HG03196 (cell line): ENCODE data around the gene GHRH.

Experiments used
- ATAC-seq: cut with Tn5 transposase; IDR thresholded peaks from one replicate; pipeline ENCODE4 v1.9.1; 2021; ENCODE audit not compliant: unreplicated experiment

GHRH gene

DNA sequence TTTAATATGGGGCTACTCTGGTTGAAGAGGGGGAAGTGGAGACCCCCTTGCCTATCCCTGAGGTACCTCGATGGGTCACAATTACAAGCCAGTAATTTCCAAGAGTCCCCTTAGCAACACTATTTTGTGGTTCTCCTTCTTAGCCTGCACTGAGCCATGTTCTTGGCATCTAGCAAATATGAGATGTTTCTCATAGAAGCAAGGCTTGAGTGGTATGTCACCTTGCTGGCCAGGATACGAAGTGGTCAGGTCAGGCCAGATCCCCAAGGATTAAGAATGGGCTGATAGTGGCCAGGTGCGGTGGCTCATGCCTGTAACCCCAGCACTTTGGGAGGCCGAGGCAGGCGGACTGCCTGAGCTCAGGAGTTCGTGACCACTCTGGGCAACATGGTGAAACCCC is 2.1 kb upstream of the GHRH start:
- ATAC-seq, result no peak

DNA sequence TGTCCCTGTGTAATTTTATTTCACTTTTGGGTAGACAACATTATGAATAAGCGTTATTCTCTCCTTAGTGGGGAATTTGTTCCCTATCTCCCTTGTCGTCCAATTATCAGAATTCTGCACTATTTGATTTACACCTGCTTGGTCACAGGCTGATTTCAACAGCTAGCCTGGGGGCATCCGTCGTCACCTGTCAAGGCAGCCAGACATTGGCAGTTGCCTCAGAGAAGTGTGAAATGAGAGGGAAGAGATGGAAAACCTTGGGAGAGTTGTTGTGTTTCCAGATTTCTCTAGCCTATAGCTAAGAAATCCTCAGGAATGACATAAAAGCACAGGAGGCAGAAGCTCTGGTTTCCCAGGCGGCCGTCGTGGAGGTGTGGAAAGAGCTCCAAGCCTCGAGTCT is 891 bp upstream of the GHRH start:
- ATAC-seq, result no peak

DNA sequence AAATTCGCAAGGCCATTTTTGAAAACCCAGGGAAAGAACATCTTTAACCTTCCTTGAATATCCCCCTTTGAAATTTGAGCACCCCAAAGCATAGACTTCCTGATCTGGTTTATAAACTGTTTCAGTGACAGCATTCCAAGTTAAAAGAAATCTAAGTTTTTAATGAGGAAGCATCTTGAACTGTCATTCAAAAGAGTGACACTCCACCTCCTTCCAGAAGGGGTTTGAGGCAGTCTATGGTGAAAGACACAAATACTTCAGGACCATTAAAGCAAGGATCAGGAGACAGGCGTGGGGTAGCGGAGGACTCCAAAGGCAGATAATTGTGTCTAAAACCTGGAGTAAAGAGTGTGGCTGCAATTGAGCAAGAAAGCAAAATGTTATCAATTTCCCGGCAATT is 691 bp downstream of the GHRH start:
- no peak for ATAC-seq

DNA sequence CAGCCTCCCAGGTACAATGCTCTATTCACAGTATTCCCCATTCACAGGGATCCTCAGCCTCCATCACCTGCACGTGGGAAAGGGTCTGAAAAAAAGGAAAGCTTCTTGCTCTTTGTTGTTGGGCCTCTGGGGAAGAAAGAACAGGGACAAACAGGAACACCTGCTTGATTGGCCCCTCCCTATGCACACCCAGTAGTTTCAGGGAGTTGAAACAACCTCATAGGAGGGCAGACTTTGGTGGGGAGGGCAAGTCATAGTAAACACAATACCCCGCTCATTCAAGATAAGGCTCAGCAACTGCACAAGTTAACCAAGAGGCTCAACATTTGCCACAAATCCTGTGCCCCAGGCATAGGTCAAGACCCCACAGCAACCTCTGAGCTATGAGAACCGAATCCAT is 1.7 kb downstream of the GHRH start:
- ATAC-seq, result no peak

DNA sequence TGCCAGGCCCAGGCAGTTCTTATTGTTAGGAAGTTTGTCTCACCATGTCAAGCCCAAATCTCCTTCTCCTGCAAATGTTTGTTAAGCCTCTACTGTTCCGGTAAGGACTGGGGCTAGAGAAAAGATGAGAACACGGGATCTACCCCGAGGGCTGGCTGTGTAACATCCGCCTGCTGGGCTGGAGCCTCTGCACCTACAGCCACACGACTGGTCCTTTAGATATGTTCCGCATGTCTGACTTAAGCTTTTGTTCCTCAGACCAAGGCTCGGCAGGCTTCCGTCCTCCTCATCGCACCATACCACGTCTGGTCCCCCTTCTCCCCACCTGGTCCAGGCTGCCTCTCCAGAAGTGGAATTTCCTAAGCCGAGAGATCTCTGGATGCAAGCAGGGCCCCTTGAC is 2.6 kb downstream of the GHRH start:
- ATAC-seq, result no peak

DNA sequence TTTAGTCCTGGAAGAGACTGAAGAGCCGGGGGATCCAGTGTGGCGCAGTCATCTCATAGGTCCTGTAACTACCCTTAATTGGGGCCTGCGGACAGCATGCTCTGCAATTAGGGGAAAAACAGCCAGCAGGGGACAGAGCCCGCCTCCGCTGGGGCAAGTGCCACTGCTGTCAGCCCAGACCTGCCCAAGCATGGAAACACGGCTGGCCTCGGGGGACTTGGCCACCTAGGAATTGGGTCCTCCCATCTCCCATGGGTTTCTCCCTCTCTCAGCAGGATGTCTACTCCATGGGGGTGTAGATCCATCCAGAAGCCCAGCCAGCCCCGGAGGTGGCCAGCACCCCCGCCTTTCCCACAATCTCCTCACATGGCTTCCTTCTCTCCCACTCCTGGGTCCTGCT is 3.6 kb downstream of the GHRH start:
- ATAC-seq, result no peak

DNA sequence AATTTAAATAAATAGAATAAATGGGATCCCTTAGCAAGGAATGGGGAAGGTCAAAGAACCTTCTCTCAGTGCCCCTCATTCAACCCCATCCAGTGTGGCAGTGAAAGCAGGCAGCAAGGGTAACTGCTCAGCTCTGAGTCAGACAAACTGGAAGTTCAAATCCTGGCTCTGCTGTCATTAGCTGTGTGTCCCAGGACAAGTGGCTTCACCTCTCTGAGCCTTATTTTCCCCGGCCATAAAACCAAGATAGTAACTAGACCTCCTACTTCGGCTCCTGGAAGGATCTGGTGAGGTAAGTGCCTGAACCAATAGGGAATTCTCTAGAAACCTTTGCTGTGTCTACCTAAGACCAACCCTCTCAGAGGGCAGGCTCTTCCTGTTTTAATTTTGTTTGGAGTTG is 4.1 kb downstream of the GHRH start:
- ATAC-seq, result no peak

DNA sequence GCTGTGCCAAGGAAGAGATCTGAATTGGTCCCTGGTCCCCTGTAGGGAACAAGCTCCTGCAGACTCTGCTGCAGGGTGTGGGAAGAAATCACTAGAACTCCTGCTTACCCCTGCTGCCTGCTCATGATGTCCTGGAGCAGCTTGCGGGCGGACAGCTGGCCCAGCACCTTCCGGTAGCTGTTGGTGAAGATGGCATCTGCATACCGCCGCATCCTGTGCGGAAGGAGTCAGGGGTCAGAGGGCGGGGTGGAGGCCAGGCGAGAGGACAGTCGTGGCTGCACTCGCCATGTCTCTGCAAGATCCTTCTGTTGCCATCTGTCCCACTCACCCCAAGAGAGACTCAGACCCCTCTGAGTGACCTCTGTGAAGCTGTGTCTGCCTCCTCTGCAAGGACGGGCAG is 5.3 kb downstream of the GHRH start:
- no peak for ATAC-seq

DNA sequence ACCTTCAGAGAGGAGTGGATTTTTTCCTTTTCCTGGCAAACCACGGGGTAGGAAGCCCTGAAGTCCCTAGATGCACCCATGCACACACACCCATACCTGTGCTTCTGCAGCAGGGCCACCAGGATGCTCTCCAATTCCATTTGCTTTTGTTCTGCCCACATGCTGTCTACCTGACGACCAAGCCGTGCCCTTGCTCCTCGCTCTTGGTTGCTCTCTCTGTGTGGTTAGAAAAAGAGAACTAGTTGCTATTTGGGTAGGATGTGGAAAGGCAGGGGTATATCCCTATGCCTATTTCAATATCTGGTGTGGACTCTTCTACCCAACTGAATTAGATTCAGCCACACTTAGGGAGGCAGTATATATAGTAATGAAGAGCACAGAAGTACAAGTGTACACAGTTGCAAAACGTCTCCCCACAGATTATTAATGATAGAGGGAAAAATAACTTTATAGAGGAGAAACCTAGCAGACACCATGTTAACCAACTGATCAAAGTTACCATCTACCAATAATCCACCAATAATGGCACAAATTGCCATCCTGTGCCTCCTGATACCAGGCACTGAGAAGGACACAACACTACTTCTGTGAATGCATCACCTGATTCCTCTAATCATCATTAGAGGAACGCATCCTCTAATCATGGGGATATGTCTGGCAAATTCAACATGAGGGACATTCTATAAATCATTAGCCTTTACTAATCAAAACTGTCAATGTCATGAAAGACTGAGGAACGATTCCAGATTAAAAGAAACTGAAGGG is 7.3 kb downstream of the GHRH start:
- ATAC-seq, result no peak

DNA sequence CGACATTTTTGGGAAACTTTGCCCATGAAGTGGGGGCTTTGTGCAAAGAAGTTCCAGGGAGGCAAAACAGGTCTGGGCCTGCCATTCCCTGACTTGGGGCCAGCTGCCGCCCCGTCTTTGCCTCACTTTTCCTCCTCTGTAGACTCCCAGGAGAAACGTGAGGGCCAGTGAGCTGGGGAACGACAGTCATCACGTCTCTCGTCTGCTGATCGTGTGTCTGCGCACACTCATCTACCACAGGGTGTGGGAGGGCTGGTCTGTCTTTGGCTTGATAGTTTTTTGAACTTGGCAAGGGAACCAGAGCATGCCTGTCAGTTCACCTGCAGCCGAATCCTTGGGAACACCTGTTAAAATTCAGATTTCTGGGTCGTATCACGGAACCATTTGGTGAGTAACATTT is 8.5 kb downstream of the GHRH start:
- ATAC-seq, result no peak

DNA sequence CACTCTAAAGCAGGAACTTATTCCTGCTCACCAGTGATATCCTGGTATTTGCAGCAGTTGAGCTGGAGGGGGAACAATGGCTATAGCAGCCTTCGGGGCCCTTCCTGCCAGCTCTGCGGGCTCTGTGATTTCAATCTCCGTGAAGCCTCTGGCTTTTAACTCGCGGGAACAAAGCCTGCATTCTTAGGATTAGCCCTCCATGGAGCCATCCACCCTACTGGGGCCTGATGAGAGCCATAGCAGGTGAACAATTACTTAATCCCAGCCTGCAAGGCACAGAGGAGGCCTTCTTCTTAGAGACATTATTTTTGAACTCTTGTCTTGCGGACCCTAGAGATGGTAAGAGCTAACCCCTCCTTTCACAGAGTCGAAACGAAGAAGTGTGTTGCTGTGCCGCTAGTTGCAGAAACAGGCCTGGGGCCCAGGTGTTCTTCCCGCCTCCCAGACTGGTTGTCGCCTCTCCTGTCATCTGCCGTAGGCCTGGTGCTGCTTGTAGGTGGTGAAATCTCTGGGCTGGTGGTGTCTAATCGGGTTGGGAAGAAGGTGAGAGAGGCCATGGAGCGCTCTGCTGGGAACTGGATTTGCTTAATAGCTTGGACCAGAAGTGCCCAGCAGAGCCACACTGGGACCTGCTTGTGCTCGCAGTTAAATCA is 9.7 kb downstream of the GHRH start:
- no peak for ATAC-seq

DNA sequence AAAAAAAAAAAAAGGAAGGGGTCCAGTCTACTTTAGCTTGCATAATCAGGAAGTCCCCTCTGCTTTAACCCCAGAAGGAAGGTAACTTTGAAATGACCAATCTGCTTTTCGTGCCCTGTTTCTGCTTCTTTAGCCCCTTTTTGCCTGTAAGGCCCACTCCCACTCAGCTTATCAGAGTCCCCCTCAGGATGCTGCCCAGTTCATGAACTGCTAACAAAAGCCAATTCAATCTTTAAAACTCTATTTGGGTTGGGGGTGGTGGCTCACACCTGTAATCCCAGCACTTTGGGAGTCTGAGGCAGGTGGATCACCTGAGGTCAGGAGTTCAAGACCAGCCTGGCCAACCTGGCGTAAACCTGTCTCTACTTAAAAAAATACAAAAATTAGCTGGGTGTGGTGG is 12.3 kb downstream of the GHRH start:
- no peak for ATAC-seq

DNA sequence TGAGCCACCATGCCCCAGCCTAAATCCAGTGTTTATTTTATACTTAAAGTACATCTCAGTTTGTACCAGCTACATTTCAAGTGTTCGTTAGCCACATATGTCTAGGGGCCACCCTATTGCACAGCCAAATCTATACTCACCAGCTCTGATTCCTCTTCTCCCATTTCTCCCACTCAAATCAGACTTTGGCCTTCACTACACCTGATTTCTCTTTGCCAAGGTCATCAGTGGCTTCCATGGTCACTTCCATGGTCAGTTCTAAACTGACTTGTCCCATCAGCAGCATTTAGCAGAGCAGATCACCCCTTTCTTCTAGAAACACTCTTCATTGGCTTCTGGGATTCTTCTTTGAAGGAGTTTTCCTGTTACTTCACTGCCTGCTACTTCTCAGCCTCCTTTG is 14.1 kb downstream of the GHRH start:
- no peak for ATAC-seq

DNA sequence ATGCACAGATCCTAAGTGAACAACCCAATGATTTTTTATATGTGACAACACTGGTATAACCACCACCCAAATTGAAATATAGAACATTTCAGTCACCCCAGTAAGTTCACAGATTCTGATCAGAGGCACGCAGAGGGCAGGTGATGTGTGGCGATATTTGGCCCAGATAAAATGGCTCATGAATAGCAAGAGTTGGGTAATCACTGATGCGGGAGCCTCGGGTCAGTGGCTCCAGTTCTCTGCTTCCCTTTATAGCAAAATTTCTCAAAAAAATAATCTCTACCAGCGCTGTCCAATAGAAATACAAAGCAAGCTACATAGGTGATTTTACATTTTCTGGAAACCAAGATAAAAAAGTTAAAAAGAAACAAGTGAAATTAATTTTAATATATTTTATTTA is 14.9 kb downstream of the GHRH start:
- no peak for ATAC-seq

DNA sequence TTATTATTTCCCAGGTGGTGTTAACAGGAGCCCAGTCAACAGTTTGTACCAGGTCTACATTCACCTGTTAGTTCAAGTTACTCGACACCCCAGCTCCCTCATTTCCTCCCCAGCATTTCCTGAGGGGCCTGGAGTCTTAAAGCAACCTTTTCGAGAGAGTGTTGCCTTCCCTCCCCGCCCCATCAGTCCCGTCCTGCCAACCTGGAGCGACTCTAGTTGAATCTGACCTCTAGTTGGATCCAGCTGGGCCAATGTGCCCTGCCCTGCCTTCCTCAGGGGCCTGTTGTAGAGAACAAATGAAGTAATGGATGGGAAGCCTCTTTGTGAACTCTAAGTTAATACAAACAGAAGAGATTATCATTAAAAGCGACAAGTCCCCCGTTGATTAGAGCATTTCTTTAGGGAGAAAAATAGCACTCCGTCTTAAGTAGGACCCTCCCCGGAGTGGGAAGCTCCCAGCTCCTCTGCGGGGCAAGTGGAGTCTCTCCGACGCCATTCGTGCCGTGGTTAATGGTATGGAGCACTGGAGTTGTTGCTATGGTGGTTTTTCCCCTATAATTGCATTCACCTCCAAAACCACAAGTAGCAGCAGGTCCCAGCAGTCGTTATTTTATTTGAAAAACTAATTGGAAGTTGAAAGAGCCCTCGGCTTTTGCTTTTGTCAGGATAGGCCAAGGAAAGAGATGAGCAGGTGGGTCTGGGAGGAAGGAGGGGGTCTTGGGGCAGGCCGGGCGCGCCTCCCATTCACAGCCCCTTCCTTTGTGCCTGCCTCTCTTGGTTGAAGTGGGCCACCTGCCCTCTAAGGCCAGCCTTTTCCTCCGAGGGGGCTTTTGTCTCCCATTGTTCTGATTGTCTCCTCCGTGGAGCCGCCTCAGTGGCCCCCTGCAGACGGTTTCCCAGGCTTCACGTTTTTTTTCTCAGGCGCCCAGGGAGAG is 16.1 kb downstream of the GHRH start:
- ATAC-seq, result no peak

DNA sequence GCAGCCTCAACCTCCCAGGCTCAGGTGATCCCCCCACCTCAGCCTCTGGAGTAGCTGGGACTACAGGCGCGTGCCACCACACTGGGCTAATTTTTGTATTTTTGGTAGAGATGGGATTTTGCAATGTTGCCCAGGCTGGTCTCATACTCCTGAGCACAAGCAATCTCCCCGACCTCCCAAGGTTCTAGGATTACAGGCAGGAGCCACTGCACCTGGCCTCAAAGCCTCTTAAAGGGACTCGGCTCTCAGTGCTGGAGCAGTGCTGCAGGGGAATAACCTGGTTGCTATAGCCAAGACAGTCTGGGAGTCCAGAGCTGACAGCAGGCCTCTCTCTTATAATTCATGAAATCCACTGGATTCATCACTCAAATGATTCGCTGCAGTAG is 17.0 kb downstream of the GHRH start:
- ATAC-seq, result no peak

DNA sequence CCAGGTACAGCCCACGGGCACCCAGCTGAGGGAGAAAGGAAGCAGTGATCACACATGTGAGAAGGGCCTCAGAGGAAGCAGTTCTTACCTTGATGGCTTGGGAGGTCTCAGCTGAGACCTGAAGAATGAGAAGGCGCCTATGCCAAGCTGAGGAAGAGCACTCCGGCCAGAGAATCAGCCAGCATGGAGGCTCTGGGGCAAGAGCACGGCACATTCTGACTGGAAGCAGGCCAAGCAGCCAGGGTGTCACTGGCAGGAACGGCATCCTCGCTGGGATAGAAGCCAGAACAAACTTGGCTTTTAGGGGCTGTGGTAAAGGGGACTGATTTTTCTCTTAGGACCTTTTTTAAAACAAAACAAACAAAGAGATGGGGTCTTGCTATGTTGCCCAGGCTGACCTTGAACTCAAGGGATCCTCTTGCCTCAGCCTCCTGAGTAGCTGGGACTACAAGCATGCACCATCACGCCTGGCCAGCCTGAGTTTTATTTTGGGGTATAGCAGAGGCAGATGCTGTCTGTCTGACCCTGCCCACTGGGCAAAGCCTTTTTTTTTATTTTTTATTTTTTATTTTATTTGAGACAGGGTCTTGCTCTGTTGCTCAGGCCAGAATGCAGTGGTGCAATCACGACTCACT is 17.6 kb downstream of the GHRH start:
- no peak for ATAC-seq

DNA sequence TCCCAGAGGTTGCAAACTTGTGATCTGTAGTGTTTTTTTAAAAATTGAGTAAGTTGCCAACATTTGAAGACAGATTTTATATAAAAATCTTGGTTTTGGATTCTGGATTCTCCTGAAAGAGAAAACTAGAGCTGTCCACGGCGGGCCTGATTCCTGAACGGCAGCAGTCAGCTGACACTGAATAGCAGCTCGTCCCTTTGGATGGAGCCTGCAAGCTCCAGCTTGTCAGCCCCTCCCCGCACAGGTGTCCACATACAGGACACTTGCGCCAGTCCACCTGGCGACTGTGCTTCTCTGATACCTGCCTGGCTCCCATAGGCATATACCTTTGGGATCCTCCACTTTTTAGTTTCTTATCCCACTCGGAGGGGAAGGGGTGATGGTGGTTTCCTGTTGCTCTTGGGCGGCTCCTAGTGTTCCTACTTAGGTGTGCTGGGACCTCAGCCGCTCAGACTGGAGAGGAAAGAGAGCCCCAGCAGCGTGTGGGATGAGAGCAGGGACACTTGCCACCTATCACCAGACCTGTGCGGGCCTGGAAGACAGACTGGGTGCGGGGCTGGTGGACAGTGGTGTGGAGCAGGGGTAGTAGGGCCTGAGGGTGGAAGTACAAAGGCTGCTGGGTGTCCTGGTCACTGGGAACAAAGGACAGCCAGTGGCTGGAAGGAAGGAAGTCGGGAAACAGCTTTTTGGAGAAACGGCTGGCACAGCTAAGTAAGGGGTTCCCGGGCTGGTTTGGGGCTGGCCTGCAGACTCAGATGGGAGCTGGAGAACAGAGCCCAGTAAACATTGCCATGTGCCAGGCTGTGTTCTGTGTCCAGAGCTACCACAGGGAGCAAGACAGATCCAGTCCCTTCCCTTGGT is 18.3 kb downstream of the GHRH start:
- ATAC-seq, result no peak

DNA sequence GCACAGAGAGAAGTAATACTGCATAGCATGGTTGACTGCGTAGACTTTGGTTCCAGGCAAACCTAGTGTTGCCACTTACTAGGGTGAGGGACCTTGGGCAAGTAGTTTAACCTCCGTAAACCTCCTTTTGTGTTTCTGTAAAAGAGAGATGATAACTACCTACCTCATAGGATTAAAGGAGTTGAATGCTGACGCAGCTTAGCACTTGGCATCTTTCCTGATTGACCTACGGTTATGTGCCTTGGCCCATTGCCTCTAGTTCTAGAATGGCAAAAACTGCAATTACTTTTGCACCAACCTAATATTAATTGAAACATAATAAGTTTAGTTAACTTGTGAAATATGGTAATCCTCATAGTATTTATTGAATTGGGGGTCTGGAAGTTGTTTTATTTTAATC is 19.1 kb downstream of the GHRH start:
- no peak for ATAC-seq

DNA sequence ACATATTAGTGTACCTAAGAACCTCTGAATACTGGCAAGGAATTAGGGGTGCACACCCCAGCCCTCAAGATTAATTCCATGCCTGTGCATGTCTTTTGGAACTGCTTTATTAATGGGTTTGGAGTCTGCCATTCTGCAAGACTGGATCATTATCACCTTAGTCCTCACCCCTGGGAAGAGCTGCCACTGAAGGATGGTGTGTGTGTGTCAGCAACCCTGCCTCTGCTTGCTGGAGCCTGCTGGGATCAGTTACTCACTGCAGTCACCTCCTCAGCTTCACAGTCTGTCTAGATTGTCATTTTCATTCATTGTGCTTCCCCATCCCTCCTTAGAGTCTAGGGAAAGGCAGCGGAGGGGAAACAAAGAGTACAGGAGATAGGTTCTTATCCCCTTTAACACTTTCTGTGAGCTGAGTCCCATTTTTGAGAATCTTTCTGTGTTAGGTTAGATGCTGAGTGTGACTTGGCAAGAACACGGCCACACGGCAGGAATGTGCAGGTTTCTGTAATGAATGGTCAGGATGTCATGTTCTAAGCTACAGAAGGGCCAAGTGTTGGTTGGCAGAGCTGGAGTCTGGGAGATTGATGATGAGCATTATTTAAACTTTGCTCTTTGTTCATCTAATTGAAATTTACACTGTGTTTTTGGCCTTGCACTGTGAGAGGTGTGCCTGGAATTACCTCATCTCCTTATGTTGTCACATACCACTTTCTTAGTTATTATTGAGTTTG is 21.1 kb downstream of the GHRH start:
- ATAC-seq, result no peak
